ENCODE results near the gene ZBTB46. TPM values are rescaled to one million over a fixed set of nuclear protein-coding genes. Genes with fewer than 3 reads are reported as not detected.

Gene ZBTB46, protein sequence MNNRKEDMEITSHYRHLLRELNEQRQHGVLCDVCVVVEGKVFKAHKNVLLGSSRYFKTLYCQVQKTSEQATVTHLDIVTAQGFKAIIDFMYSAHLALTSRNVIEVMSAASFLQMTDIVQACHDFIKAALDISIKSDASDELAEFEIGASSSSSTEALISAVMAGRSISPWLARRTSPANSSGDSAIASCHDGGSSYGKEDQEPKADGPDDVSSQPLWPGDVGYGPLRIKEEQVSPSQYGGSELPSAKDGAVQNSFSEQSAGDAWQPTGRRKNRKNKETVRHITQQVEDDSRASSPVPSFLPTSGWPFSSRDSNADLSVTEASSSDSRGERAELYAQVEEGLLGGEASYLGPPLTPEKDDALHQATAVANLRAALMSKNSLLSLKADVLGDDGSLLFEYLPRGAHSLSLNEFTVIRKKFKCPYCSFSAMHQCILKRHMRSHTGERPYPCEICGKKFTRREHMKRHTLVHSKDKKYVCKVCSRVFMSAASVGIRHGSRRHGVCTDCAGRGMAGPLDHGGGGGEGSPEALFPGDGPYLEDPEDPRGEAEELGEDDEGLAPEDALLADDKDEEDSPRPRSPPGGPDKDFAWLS
- total RNA-seq (2022), result 9.1 and 9.5 TPM in 2 replicates
- Bru-seq, nascent RNA, result percentile 43 among the genes with signal in this experiment
- percentile 48 among the genes with signal in this experiment for BruChase-seq, experiment 1, labeled RNA remaining after a 2-hour chase
- BruChase-seq, experiment 2, labeled RNA remaining after a 6-hour chase, result percentile 52 among the genes with signal in this experiment
- long read RNA-seq, full-length matches to known transcripts, result 2 of 9 reads
- long read RNA-seq, partial matches to known transcripts, result 3 of 9 reads
- long read RNA-seq, other reads (novel, unspliced or antisense), result 4 of 9 reads

DNA sequence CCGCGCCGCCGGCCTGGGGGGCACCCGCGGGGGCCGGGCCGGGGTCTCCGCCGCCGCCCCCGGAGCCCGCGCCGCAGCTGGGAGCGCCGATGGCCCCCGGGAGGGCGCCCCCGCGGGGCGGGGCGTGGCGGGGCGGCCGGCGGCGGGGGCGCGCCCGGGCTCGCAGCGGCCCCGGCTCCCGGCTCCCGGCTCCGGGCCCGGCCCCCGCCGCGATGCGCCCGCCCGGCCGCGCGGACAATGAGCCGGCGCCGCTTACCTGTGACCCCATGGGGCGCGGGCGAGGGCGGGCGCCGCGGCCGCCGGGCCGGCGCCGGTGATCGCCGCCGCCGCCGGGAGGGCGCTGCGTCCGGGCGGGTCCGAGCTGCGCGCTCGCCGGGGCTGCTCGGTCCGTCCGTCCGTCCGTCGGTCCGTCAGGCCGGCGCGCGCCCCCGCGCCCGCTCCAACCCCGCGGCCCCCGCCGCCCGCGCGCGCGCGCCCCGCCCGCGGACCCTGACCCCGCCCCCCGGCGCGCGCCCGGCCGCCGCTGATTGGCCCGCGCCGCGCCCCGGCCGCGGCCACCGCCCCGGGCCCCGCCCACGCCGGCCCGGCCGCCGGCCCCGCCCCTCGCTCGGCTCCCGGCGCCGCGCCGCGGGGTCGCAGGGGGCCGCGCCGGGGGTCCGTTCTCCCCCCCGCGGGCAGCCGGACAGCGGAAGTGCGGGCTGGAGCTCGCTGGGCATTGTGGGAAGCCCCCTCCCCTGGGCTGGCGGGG lies at the start of gene ZBTB46:
ZBTB46 (minus strand) TSS at position 424 of the 748 bp plus-strand sequence. CDS start 40,507 bp downstream, outside the sequence.
- Mint-ChIP-seq H3K27me3 (ENCODE audit: insufficient read depth, unreplicated experiment) (peaks cover 9% of the 10 kb centered on the region), H3K9me3 (ENCODE audit: unreplicated experiment) (no peaks in the 10 kb centered on the region), H3K4me3 (ENCODE audit: unreplicated experiment) (peak within 1 kb of the TSS; percentile 71), H3K27ac (ENCODE audit: unreplicated experiment) (no peak within 1 kb of the TSS), H3K36me3 (ENCODE audit: insufficient read depth, unreplicated experiment) (peaks cover 11% of the 10 kb centered on the region), H3K4me1 (ENCODE audit: low read depth, unreplicated experiment) (peaks cover 23% of the 10 kb centered on the region)
- POLR2A ChIA-PET, result no interaction called here
- Histone ChIP-seq H3K4me1 (peaks cover 36% of the 10 kb centered on the region), H3K4me3 (ENCODE audit: low read depth, low read length) (peak within 1 kb of the TSS; percentile 59), H3K27me3 (replicated peaks; ENCODE audit: control insufficient read depth, insufficient read depth, low read length) (peaks cover 11% of the 10 kb centered on the region), H3K36me3 (ENCODE audit: control insufficient read depth, insufficient read depth, low read length) (no peaks in the 10 kb centered on the region), H3K9me3 (no peaks in the 10 kb centered on the region)
- CTCF ChIA-PET, result no interaction called here
- peak in 1 of 2 experiments; percentile 90 for DNase-seq
- intact Hi-C loops (cut with micrococcal nuclease; ENCODE audit: unreplicated experiment), result no loop called here
- no TSS peak for BruUV-seq (replicated peaks)
- TF ChIP-seq CTCF (IDR thresholded peaks at IDR 0.05; ENCODE audit: insufficient read depth in 1 of 2, low read depth in 1 of 2, low read length in 1 of 2, severe bottlenecking in 1 of 2, unreplicated experiment in 1 of 2), result no peak

GRCh38 chr20:63878899-63879663 lies 48.0 kb upstream of the ZBTB46 start:
- no peak for DNase-seq
- Mint-ChIP-seq H3K27ac (ENCODE audit: unreplicated experiment) (no peak overlapping the region), H3K27me3 (ENCODE audit: insufficient read depth, unreplicated experiment) (no peaks in the 10 kb centered on the region), H3K4me1 (ENCODE audit: low read depth, unreplicated experiment) (no peaks in the 10 kb centered on the region), H3K4me3 (ENCODE audit: unreplicated experiment) (no peak overlapping the region), H3K36me3 (ENCODE audit: insufficient read depth, unreplicated experiment) (peaks cover 95% of the 10 kb centered on the region), H3K9me3 (ENCODE audit: unreplicated experiment) (no peaks in the 10 kb centered on the region)
- intact Hi-C loops (cut with micrococcal nuclease; ENCODE audit: unreplicated experiment), result no loop called here
- ChIA-PET POLR2A (interaction anchor here (0.6 to 1.2 kb wide), 3 partner anchors 15 to 464 kb away, joined by 3 to 5 read pairs (median 5); no protein-coding TSS in a partner anchor), CTCF (no interaction called here)
- TF ChIP-seq CTCF (IDR thresholded peaks at IDR 0.05; ENCODE audit: insufficient read depth in 1 of 2, low read depth in 1 of 2, low read length in 1 of 2, severe bottlenecking in 1 of 2, unreplicated experiment in 1 of 2), result no peak
- no TSS peak for BruUV-seq (replicated peaks)
- Histone ChIP-seq H3K36me3 (ENCODE audit: control insufficient read depth, insufficient read depth, low read length) (peaks cover 18% of the 10 kb centered on the region), H3K9me3 (no peaks in the 10 kb centered on the region), H3K27me3 (replicated peaks; ENCODE audit: control insufficient read depth, insufficient read depth, low read length) (no peaks in the 10 kb centered on the region), H3K4me3 (ENCODE audit: low read depth, low read length) (no peak overlapping the region), H3K4me1 (no peaks in the 10 kb centered on the region)

All from Caco-2 (cell line).